ENCODE data around the gene RNU1-4.
"Not testable (repeated sequence)": the region's sequence is repeated elsewhere in the genome, so short reads cannot be mapped to it uniquely, and the experiment has no call there.

Gene RNU1-4

GRCh38 chr1:16707130-16708093, 32.9 kb upstream of the RNU1-4 start:
- DNase-seq (ENCODE audit: low read depth in 1 of 2, low spot score in 1 of 2), result not testable (repeated sequence)

- not testable (repeated sequence) for DNase-seq (ENCODE audit: low read depth in 1 of 2, low spot score in 1 of 2)
These were observed 31.6 kb upstream of the RNU1-4 start for GRCh38 chr1:16708704-16709103.

GRCh38 chr1:16709659-16710087, 30.6 kb upstream of the RNU1-4 start:
- DNase-seq (ENCODE audit: low read depth in 1 of 2, low spot score in 1 of 2), result peak in 1 of 2 donors; percentile 37

- not testable (repeated sequence) for DNase-seq (ENCODE audit: low read depth in 1 of 2, low spot score in 1 of 2)
These were observed 29.7 kb upstream of the RNU1-4 start for GRCh38 chr1:16710618-16711017.

GRCh38 chr1:16712131-16712530, 28.2 kb upstream of the RNU1-4 start:
- not testable (repeated sequence) for DNase-seq (ENCODE audit: low read depth in 1 of 2, low spot score in 1 of 2)

GRCh38 chr1:16712582-16712981, 27.7 kb upstream of the RNU1-4 start:
- DNase-seq (ENCODE audit: low read depth in 1 of 2, low spot score in 1 of 2), result not testable (repeated sequence)

- not testable (repeated sequence) for DNase-seq (ENCODE audit: low read depth in 1 of 2, low spot score in 1 of 2)
These were observed 27.3 kb upstream of the RNU1-4 start for GRCh38 chr1:16712984-16713383.

- DNase-seq (ENCODE audit: low read depth in 1 of 2, low spot score in 1 of 2), result not testable (repeated sequence)
These were observed 26.8 kb upstream of the RNU1-4 start for GRCh38 chr1:16713480-16713879.

- no peak for DNase-seq (ENCODE audit: low read depth in 1 of 2, low spot score in 1 of 2)
These were observed 23.5 kb upstream of the RNU1-4 start for GRCh38 chr1:16716691-16717335.

- DNase-seq (ENCODE audit: low read depth in 1 of 2, low spot score in 1 of 2), result no peak
These were observed 22.8 kb upstream of the RNU1-4 start for GRCh38 chr1:16717336-16718098.

GRCh38 chr1:16718099-16718907, 22.0 kb upstream of the RNU1-4 start:
- DNase-seq (ENCODE audit: low read depth in 1 of 2, low spot score in 1 of 2), result not testable (repeated sequence)

- no peak for DNase-seq (ENCODE audit: low read depth in 1 of 2, low spot score in 1 of 2)
These were observed 21.3 kb upstream of the RNU1-4 start for GRCh38 chr1:16718908-16719533.

- no peak for DNase-seq (ENCODE audit: low read depth in 1 of 2, low spot score in 1 of 2)
These were observed 20.6 kb upstream of the RNU1-4 start for GRCh38 chr1:16719571-16720350.

- no peak for DNase-seq (ENCODE audit: low read depth in 1 of 2, low spot score in 1 of 2)
These were observed 19.7 kb upstream of the RNU1-4 start for GRCh38 chr1:16720351-16721223.

- DNase-seq (ENCODE audit: low read depth in 1 of 2, low spot score in 1 of 2), result no peak
These were observed 18.3 kb upstream of the RNU1-4 start for GRCh38 chr1:16721871-16722641.

GRCh38 chr1:16724718-16725438, 15.4 kb upstream of the RNU1-4 start:
- DNase-seq (ENCODE audit: low read depth in 1 of 2, low spot score in 1 of 2), result no peak

Measured in activated T-helper 1 cell treated with anti-CD3 and anti-CD28 coated beads, Interleukin-2, amount 50 U/mL, for 16 hours (primary cell).